Measurements from ENCODE around the gene NPDC1.
"Not testable (repeated sequence)": the region's sequence is repeated elsewhere in the genome, so short reads cannot be mapped to it uniquely, and the experiment has no call there.

The NPDC1 gene

DNA sequence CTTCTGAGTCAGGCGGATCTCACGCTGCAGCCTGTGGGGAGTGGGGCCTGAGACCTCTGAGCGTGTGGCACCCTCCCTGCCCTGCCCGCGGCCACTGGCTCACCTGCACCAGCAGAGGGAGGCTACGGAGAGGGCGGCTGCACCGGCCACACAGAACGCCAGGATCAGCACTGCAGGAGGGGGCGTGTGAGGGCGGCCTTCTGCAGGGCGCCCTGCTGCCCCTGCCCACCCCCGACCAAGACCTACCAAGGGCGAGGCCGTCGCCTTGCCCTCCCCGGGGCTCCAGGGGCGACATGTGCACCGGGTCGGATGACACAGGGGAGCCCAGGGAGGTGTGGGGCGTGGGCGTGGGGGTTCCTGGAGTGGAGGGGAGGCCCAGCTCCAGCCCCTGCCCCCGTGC, 5.4 kb downstream of the NPDC1 start:
- DNase-seq (ENCODE audit: low read depth in 2 of 2) = no peak

- DNase-seq (ENCODE audit: low read depth in 2 of 2) = no peak
These were observed 6.2 kb downstream of the NPDC1 start for GRCh38 chr9:137039611-137040366.

- no peak for DNase-seq (ENCODE audit: low read depth in 2 of 2)
These were observed 7.1 kb downstream of the NPDC1 start for GRCh38 chr9:137038916-137039315.

- no peak for DNase-seq (ENCODE audit: low read depth in 2 of 2)
These were observed 8.5 kb downstream of the NPDC1 start for GRCh38 chr9:137037483-137037882.

- no peak for DNase-seq (ENCODE audit: low read depth in 2 of 2)
These were observed 8.9 kb downstream of the NPDC1 start for GRCh38 chr9:137037035-137037434.

DNA sequence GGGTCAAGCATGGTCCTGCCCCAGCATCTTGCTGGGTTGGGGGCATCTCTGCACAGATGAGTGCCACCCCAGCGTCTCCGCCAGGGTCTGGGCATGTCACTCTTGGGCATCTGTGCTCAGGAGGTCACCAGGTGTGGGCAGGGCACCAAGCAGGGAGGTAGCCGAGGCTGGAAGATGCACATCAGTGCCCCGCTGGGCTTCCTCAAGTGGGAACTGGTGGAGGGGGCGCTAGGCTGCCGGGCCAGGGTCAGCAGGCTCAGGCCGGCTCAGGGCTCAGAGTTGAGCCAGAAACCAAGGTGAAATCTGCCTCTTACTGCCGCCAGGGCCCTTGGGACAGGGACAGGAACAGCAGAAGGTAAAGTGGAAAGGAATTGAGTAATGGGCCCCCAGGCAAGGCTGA, 10.0 kb downstream of the NPDC1 start:
- no peak for DNase-seq (ENCODE audit: low read depth in 2 of 2)

- no peak for DNase-seq (ENCODE audit: low read depth in 2 of 2)
These were observed 10.5 kb downstream of the NPDC1 start for GRCh38 chr9:137035507-137035834.

- peak; percentile 67 to 75 for DNase-seq (ENCODE audit: low read depth in 2 of 2)
These were observed 11.1 kb downstream of the NPDC1 start for GRCh38 chr9:137034709-137035506.

DNA sequence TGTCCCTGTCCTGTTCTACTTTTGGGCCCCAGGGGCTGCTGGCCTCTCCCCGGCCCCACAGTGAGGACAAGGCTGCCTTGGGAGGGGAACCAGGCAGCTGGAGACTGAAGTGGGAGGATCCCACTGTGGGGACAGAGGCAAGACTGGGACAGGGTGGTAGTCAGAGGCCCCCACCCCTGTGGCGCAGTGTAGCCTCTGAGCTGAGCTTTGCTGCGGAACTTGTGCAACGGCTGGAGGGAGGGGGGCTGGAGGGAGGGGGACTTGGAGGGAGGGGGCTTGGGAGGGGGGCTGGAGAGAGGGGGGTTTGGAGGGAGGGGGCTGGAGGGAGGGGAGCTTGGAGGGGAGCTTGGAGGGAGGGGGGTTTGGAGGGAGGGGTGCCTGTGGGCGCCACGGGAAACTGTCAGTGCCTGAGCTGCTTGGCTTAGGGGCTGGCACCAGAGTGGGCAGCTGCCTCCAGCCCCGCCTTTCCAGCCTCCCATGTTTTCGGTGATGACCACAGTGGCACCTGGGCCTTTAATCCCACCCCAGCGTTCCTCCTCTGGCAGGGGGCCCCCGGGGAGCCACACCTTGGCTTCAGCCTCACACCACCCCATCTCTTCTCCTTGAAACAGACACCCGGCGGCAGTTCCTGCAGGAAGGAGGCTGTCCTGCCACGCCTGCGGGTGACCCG, 11.8 kb downstream of the NPDC1 start:
- DNase-seq (ENCODE audit: low read depth in 2 of 2) = no peak

DNA sequence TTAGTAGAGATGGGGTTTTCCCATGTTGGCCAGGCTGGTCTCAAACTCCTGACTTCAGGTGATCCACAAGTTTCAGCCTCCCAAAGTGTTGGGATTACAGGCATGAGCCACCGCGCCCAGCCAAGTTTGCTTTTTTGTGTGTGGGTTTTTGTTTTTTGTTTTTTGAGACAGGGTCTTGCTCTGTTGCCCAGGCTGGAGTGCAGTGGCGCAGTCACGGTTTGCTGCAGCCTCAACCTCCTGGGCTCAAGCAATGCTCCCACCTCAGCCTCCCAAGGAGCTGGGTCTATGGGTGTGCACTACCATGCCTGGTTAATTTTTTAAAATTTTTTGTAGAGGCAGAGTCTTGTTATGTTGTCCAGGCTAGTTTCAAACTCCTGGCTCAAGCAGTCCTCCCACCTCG, 12.5 kb downstream of the NPDC1 start:
- DNase-seq (ENCODE audit: low read depth in 2 of 2) = not testable (repeated sequence)

GRCh38 chr9:137032858-137033257, 13.1 kb downstream of the NPDC1 start:
- no peak for DNase-seq (ENCODE audit: low read depth in 2 of 2)

- DNase-seq (ENCODE audit: low read depth in 2 of 2) = no peak
These were observed 13.9 kb downstream of the NPDC1 start, which contains the start of gene FUT7 for GRCh38 chr9:137031904-137032640. FUT7 (minus strand) TSS chr9:137032088; CDS start chr9:137031991, 97 bp downstream.

- no peak for DNase-seq (ENCODE audit: low read depth in 2 of 2)
These were observed 15.1 kb downstream of the NPDC1 start for GRCh38 chr9:137030538-137031527.

- no peak for DNase-seq (ENCODE audit: low read depth in 2 of 2)
These were observed 16.0 kb downstream of the NPDC1 start for GRCh38 chr9:137030006-137030405.

DNA sequence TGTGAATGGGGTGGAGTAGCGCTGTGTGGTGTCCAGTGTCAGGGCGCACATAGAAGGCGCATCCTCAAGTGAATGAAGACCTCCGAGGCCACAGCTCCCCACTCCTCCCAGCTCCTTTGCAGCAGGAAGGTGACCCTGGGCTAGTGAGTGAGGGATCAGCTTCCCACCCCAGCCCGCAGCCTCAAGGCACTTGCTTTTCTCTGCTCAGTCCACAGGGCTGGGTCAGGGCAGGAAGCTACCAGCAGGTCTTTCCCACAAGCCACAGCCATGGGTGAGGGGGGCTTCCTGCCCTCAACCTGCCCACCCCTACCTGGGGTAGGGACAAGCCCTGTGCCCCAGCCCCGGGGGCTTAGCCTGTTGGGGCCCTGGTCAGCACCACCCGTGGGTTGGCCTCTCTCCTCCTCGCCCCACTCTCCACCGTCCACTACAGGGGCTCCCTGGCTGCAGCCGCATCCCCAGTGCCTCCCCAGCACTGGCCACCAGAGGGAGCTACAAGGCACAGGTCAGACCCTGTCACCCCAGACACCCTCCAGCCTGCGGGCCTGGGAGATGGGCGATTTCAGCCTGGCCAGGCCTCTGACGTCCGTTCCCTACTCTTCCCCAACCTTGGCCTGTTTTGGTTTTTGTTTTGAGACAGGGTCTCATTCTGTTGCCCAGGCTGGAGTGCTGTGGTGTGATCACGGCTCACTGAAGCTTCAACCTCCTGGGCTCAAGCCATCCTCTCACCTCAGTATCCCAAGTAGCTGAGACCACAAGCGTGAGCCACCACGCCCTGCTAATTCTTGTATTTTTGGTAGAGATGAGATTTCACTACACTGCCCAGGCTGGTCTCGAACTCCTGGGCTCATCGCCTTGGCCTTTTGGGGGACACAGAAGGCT, 16.7 kb downstream of the NPDC1 start:
- DNase-seq (ENCODE audit: low read depth in 2 of 2) = peak; percentile 44 to 54

DNA sequence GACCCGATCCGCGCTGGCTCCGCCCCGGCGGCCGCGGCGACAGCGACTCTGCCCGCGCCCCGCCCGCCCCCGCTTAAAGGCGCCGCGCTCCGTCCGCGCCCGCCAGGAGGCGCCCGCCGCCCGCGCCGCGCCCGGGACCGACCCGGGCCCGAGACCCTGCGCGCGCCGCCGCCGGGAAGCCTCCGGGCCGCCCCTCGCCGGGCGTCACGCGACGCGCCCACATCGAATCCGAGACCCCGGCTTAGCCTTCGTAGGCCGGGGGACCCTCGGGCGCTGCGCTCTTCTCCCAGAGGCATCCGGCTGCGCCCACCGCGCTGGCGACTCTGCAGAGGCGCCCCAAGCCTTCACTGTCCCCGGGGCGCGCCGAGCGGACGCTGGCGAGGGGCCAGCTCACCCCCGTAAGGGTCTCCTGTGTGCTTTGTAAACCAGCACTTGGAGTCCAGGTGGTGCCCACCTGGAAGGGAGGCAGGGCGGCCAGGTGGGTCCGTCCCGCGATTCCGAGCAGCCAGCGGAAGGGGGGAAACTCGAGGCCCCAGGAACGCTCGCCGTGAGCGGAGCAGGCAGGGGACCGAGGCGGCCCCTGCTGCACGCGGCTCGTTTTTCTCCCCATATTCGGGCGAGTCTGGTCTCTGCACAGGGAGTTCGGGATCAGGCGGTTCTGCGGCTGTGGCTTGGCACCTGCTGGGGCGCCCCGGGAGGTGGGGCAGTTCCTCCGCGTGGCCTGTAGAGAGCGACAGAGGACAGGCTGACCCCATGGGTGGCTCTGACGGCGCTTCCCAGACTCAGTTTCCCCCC, 17.5 kb downstream of the NPDC1 start:
- DNase-seq (ENCODE audit: low read depth in 2 of 2) = peak in 1 of 2 donors; percentile 25

DNA sequence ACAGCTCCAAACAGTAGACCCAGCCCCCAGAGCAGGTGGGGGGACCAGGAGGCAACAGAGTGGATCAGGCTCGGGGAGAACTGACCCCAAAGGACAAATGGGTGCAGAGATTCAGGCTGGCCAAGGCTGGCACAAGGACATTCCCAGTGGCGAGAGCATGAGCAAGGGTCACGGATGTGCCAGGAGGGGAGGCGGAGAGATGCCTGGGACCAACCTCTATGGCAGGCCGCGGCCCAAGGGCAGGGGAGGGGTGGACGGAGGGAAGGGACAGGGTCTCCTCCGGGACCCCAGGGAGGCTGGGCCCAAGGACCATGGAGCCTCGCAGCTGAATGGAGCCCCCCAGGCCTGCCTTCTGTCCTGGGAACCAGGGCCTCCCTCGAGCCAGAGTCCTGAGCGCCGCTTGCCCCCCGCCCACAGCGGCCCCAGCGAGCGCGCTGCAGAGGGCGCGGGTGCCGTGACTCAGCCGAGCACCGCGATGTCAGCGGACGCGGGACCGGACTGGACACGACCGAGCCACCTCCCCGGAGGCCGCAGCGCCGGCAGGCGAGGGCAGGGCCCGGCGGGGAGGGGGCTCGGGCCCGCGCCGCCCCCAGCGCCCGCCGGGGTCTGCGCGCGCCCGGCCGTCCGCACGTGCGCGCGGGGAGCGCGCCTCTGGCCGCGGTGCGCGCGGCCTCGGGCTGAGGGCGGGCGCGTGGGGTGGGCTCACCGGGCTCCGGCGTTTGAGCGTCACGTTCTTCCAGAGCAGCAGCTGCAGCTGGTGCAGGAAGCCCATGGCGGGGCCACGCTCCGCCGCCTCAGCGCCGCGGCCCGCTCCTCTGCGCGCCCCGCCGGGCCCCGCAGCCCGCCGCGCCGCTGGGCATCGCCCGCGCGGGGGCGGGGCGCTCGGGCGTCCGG, 18.4 kb downstream of the NPDC1 start, which contains the start of gene ABCA2:
TSS of gene ABCA2 (minus strand) at position 869 of the 894 bp plus-strand sequence. CDS start at position 772, 97 bp downstream.
- no peak for DNase-seq (ENCODE audit: low read depth in 2 of 2)

DNA sequence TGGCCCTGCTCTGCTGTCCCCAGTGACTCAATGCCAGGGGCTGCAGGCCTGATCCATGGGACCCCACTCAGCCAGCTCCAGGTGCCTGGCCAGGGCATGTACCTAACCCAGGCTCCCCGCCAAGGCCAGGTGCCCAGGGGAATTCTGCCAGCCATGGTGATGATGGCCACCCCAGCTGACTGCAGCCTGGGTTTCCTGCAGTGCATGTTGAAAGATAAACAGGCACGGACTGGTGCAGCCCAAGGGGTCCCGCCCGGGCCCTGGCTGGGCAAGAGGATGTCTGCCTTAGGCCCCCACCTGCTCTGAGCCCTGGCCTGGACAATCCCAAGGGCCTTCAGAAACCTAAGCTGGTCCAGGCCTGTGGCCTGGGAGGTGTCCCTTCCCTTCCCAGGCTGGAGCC, 19.1 kb downstream of the NPDC1 start:
- DNase-seq (ENCODE audit: low read depth in 2 of 2) = no peak

Measured in stimulated activated CD8-positive, alpha-beta memory T cell treated with anti-CD3 and anti-CD28 coated beads, Interleukin-7, amount 100 ng/mL, for 1 hour (primary cell).